Gastroesophageal sphincter (tissue), 3 donors: Measurements from ENCODE around the gene NMS.

Experiments used
- EP300 ChIP-seq: sonication (generic); formaldehyde crosslinking; IDR thresholded peaks from one replicate; pipeline ENCODE4 v1.6.1; 2017; ENCODE audit warnings: antibody characterized with exemption, mild to moderate bottlenecking
- TF ChIP-seq, protein P1 (sequence below), 4 experiments: fragments of 200-600 bp in 2 of 4; fragments of 450-650 bp in 2 of 4; sonication (generic) in 1 of 4; IDR thresholded peaks; one replicate each; pipeline ENCODE4 v1.5.1; 2017 to 2019; ENCODE audit warnings: antibody characterized with exemption in 4 of 4, mild to moderate bottlenecking in 2 of 4, moderate library complexity in 2 of 4

DNA sequence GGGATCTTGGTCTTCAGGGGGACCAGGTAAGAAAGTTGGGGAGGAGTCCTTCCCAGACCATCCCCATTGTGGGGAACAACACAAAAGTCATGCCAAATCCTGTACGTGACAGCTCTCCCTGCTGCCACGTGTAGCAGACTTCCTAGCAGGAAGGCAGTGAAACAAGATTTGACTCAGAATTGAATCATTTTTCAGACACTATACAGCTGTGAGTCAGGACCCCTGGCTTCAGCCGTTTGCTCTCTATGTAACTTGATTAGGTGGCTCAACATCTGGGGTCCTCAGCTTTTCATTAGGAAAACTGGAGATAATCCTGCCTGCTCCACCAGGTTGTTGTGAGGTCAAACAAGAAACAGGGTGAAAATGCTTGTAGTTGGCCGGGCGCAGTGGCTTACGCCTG, 59.6 kb downstream of the NMS start:
- TF ChIP-seq, protein P1, sequence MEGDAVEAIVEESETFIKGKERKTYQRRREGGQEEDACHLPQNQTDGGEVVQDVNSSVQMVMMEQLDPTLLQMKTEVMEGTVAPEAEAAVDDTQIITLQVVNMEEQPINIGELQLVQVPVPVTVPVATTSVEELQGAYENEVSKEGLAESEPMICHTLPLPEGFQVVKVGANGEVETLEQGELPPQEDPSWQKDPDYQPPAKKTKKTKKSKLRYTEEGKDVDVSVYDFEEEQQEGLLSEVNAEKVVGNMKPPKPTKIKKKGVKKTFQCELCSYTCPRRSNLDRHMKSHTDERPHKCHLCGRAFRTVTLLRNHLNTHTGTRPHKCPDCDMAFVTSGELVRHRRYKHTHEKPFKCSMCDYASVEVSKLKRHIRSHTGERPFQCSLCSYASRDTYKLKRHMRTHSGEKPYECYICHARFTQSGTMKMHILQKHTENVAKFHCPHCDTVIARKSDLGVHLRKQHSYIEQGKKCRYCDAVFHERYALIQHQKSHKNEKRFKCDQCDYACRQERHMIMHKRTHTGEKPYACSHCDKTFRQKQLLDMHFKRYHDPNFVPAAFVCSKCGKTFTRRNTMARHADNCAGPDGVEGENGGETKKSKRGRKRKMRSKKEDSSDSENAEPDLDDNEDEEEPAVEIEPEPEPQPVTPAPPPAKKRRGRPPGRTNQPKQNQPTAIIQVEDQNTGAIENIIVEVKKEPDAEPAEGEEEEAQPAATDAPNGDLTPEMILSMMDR (IDR thresholded peaks at IDR 0.05), result no peak
- TF ChIP-seq EP300, result no peak
